ENCODE measurements around the gene LDB1. TPM values are rescaled to one million over a fixed set of nuclear protein-coding genes. Genes with fewer than 3 reads are reported as not detected.

Gene LDB1
- total and polyA plus RNA-seq, 2 donors (not counting 3 experiments of a cell fraction or from before 2014, with no cell fraction given), result 65.7 to 137 TPM

- BruUV-seq (replicated peaks), result no TSS peak
- Histone ChIP-seq H3K9me3 (replicated peaks; ENCODE audit: control insufficient read depth, insufficient read depth, low read length) (no peaks in the 10 kb centered on the region), H3K4me1 (ENCODE audit: control insufficient read depth, extremely low read depth, insufficient read depth, low read length) (peaks cover 56% of the 10 kb centered on the region), H3K36me3 (ENCODE audit: control insufficient read depth in 2 of 2, extremely low read depth in 1 of 2, insufficient read depth in 2 of 2, low read length in 2 of 2) (peaks cover 5 to 7% of the 10 kb centered on the region in 2 experiments), H3K27ac (ENCODE audit: insufficient read depth, low read depth, low read length) (no peak overlapping the region), H3K27me3 (ENCODE audit: control insufficient read depth in 2 of 2, insufficient read depth in 2 of 2, low read length in 2 of 2) (no peaks in the 10 kb centered on the region), H4K20me1 (replicated peaks; ENCODE audit: control insufficient read depth, extremely low read depth, insufficient read depth, low read length) (no peaks in the 10 kb centered on the region), H3K79me2 (ENCODE audit: control insufficient read depth, insufficient read depth, low read length) (peaks cover 56% of the 10 kb centered on the region), H3K4me3 (replicated peaks in 1 of 3; ENCODE audit: insufficient read depth in 1 of 3, low read depth in 1 of 3, low read length in 3 of 3) (no peak overlapping the region), H3K4me2 (ENCODE audit: insufficient read depth, low read length) (peak overlapping the region; percentile 31), H2AFZ (ENCODE audit: low read depth, low read length) (no peak overlapping the region), H3K9ac (replicated peaks; ENCODE audit: extremely low read depth, insufficient read depth, low read length) (no peak overlapping the region), H3K9me1 (replicated peaks; ENCODE audit: control insufficient read depth, extremely low read depth, insufficient read depth, low read length) (no peaks in the 10 kb centered on the region)
- dilution Hi-C loops (cut with MboI; ENCODE audit: extremely low pct_ligation_motif_present, low sequenced_read_pairs), result no loop called here
- FAIRE-seq (peak; percentile 83), DNase-seq (ENCODE audit: low read depth, low spot score) (peak; percentile 50)
- ChIA-PET CTCF (interaction anchor here (2.1 to 3.0 kb wide), 3 partner anchors 14 to 275 kb away, joined by 8 to 19 read pairs (median 12); no protein-coding TSS in a partner anchor), POLR2A (no interaction called here)
- intact Hi-C loops (cut with micrococcal nuclease), result loop anchor here (2.0 to 5.0 kb wide), 2 partner anchors 37 to 51 kb away; partner anchors contain the start of genes HPS6 and NOLC1
- no peak for TF ChIP-seq EZH2 (IDR thresholded peaks at IDR 0.05; ENCODE audit: borderline replicate concordance, low read depth, low read length, severe bottlenecking)
- no peak for TF ChIP-seq POLR2AphosphoS5 (IDR thresholded peaks at IDR 0.05; ENCODE audit: insufficient read depth, low read depth, low read length)
- TF ChIP-seq MAX (IDR thresholded peaks at IDR 0.05; ENCODE audit: insufficient read depth, insufficient read length), result no peak
- no peak for TF ChIP-seq GATA2 (IDR thresholded peaks at IDR 0.05; ENCODE audit: insufficient read depth, insufficient read length, low read depth, low read length)
- TF ChIP-seq JUN (IDR thresholded peaks at IDR 0.05; ENCODE audit: borderline replicate concordance, insufficient read depth, insufficient read length, low read depth), result no peak
Observed at GRCh38 chr10:102115775-102116174, 4.4 kb downstream of the LDB1 start.

Measured in endothelial cell of umbilical vein (primary cell).